HG02571 (cell line): Measurements from ENCODE around the gene HK1.
A peak's percentile ranks its signal among the peaks of the same experiment; 100 is the strongest.
"Not testable (repeated sequence)": the region's sequence is repeated elsewhere in the genome, so short reads cannot be mapped to it uniquely, and the experiment has no call there.

Experiments used
- ATAC-seq: cut with Tn5 transposase; IDR thresholded peaks from one replicate; pipeline ENCODE4 v1.9.1; 2021; ENCODE audit warnings: mild to moderate bottlenecking, moderate library complexity; ENCODE audit not compliant: unreplicated experiment

HK1 gene

GRCh38 chr10:69326692-69327091 lies 48.4 kb downstream of the HK1 start:
- ATAC-seq, result no peak

- peak; percentile 81 for ATAC-seq
Measured at GRCh38 chr10:69327463-69328379, 49.4 kb downstream of the HK1 start.

- no peak for ATAC-seq
Measured at GRCh38 chr10:69328380-69328735, 50.1 kb downstream of the HK1 start.

GRCh38 chr10:69328888-69329287 lies 50.6 kb downstream of the HK1 start:
- ATAC-seq, result not testable (repeated sequence)

- no peak for ATAC-seq
Measured at GRCh38 chr10:69329721-69330178, 51.5 kb downstream of the HK1 start.

- ATAC-seq, result no peak
Measured at GRCh38 chr10:69331161-69331560, 52.9 kb downstream of the HK1 start.

GRCh38 chr10:69332278-69333010 lies 54.1 kb downstream of the HK1 start:
- ATAC-seq, result no peak

- ATAC-seq, result no peak
Measured at GRCh38 chr10:69333205-69333604, 54.9 kb downstream of the HK1 start.

- ATAC-seq, result not testable (repeated sequence)
Measured at GRCh38 chr10:69333865-69334301, 55.6 kb downstream of the HK1 start.

GRCh38 chr10:69334302-69335062 lies 56.2 kb downstream of the HK1 start:
- no peak for ATAC-seq

GRCh38 chr10:69335063-69335587 lies 56.8 kb downstream of the HK1 start:
- ATAC-seq, result peak; percentile 78

- ATAC-seq, result no peak
Measured at GRCh38 chr10:69335613-69336012, 57.3 kb downstream of the HK1 start.

- ATAC-seq, result no peak
Measured at GRCh38 chr10:69336952-69337295, 58.6 kb downstream of the HK1 start.

GRCh38 chr10:69337296-69338132 lies 59.2 kb downstream of the HK1 start:
- ATAC-seq, result no peak

GRCh38 chr10:69338133-69338456 lies 59.8 kb downstream of the HK1 start:
- no peak for ATAC-seq

GRCh38 chr10:69338547-69339450 lies 60.5 kb downstream of the HK1 start:
- ATAC-seq, result no peak

GRCh38 chr10:69340695-69341094 lies 62.4 kb downstream of the HK1 start:
- ATAC-seq, result no peak

GRCh38 chr10:69343905-69344304 lies 65.6 kb downstream of the HK1 start:
- ATAC-seq, result no peak

- ATAC-seq, result no peak
Measured at GRCh38 chr10:69344591-69345252, 66.4 kb downstream of the HK1 start.
